Psoas muscle (tissue), 8 donors: ENCODE results near the gene CCL20. TPM values are rescaled to one million over a fixed set of nuclear protein-coding genes. Genes with fewer than 3 reads are reported as not detected.

Experiments
- ATAC-seq, 4 donors: fragments of 200-7000 bp; cut with Tn5 transposase; one replicate each; pipeline ENCODE4 v1.9.1; 2020; ENCODE audit warnings: moderate library complexity in 3 of 4, mild to moderate bottlenecking in 2 of 4
- DNase-seq, 2 donors: peaks; one replicate each; pipeline ENCODE4 v3.0.0-alpha.2; 2020
- H3K27ac ChIP-seq: fragments of 200-600 bp; one replicate; pipeline ENCODE4 v1.8.0; 2022
- H3K27me3 ChIP-seq, 3 donors: fragments of 200-600 bp in 1 of 3; one replicate each; pipeline versions ENCODE4 v1.6.1 to v1.8.0; 2013 to 2022; ENCODE audit warnings: low read length in 2 of 3, mild to moderate bottlenecking in 2 of 3, moderate library complexity in 1 of 3; ENCODE audit not compliant: insufficient read depth in 3 of 3
- H3K36me3 ChIP-seq, 2 donors: fragments of 200-600 bp in 1 of 2; one replicate each; pipeline versions ENCODE4 v1.6.1 to v1.8.0; 2013 to 2022; ENCODE audit warnings: low read depth in 1 of 2, mild to moderate bottlenecking in 1 of 2, moderate library complexity in 1 of 2; ENCODE audit not compliant: insufficient read depth in 1 of 2
- H3K4me1 ChIP-seq: fragments of 200-600 bp; one replicate; pipeline ENCODE4 v1.8.0; 2022
- H3K4me3 ChIP-seq: fragments of 200-600 bp; one replicate; pipeline ENCODE4 v1.8.0; 2022; ENCODE audit warnings: mild to moderate bottlenecking
- H3K9me3 ChIP-seq: fragments of 200-600 bp; one replicate; pipeline ENCODE4 v1.8.0; 2022
- CTCF ChIP-seq: fragments of 200-600 bp; IDR thresholded peaks from one replicate; pipeline ENCODE4 v1.8.0; 2022; ENCODE audit warnings: antibody characterized with exemption
- WGBS, 3 donors: extraction: QIAGEN DNeasy Blood & Tissue Kit; methylation state at CpG; one replicate each; pipeline versions ENCODE4 v1.1.6 to v1.1.7; 2013; 5-methylcytosine and 5-hydroxymethylcytosine counted together
- intact Hi-C, 2 donors: fragments of 100-400 bp; cut with DNase I; formaldehyde crosslinking; loops; one replicate each; pipeline versions ENCODE4 v1.11.0 to v1.14.2; 2022
- polyA plus RNA-seq, 3 donors: library from polyadenylated mRNA; stranded (reverse); fragments of 200-250 nt; gene quantifications; one replicate each; pipeline ENCODE4 v1.2.3, GENCODE V29; 2013
- total RNA-seq, 4 donors: library from RNA; stranded (reverse); fragmentation: NEBNext Ultra II Directional in 2 of 4; extraction: Animal tissue kit (Norgen Biotek cat#: 25700) in 2 of 4; gene quantifications; one replicate each; pipeline versions ENCODE4 v1.2.1 to v1.2.4, GENCODE V29; 2021 to 2023
- donor health status: healthy with polysubstance abuse.
- donor health status: DM: no; HTN: no; CAD: no; lungs with moderate emphysema.
- donor health status: Bipolar disorder and iron deficiency.
- donor health status: healthy.
- donor health status: DM: yes; HTN: yes; CAD: no.
- donor health status: DM: no; HTN: no; CAD: no.
- donor health status: DM: no; HTN: no; CAD: no.
- donor health status: DM: yes; HTN: yes; CAD: no.

Gene CCL20
- total and polyA plus RNA-seq, 7 donors = 0.18 to 0.92 (median 0.48) TPM; not detected in 3

GRCh38 chr2:227862741-227863588 is 49.3 kb downstream of the CCL20 start:
- WGBS, 3 donors = 47 to 73% (median 60%) methylated on average over 7 of the region's 7 CpGs
- H3K4me1 ChIP-seq = no peaks in the 10 kb centered on the region
- intact Hi-C loops = no loop called here
- TF ChIP-seq CTCF = no peak
- DNase-seq (peak; percentile 34 to 60), ATAC-seq (peak; percentile 17 to 55 (median 50))
- no peak overlapping the region for H3K27ac ChIP-seq
- no peaks in the 10 kb centered on the region for H3K9me3 ChIP-seq
- no peaks in the 10 kb centered on the region for H3K36me3 ChIP-seq
- peaks cover 0 to 2% (median 0%) of the 10 kb centered on the region in 3 donors for H3K27me3 ChIP-seq
- H3K4me3 ChIP-seq = no peak overlapping the region

- no peak for DNase-seq
- no peak for TF ChIP-seq CTCF
- Histone ChIP-seq H3K9me3 (no peaks in the 10 kb centered on the region), H3K27me3 (peaks cover 0 to 2% (median 0%) of the 10 kb centered on the region in 3 donors), H3K36me3 (no peaks in the 10 kb centered on the region), H3K4me1 (no peaks in the 10 kb centered on the region), H3K4me3 (no peak overlapping the region), H3K27ac (no peak overlapping the region)
- intact Hi-C loops = no loop called here
- peak in 1 of 4 donors; percentile 50 for ATAC-seq
- 20 to 51% (median 33%) methylated on average over 9 of the region's 9 CpGs for WGBS, 3 donors
Observed at GRCh38 chr2:227864161-227864756, 50.6 kb downstream of the CCL20 start.

GRCh38 chr2:227865291-227865690 is 51.6 kb downstream of the CCL20 start:
- no peak for DNase-seq
- WGBS, 3 donors = 61 to 78% (median 72%) methylated on average over 4 of the region's 4 CpGs
- no peaks in the 10 kb centered on the region for H3K36me3 ChIP-seq
- peaks cover 0 to 2% (median 0%) of the 10 kb centered on the region in 3 donors for H3K27me3 ChIP-seq
- H3K4me3 ChIP-seq = no peak overlapping the region
- intact Hi-C loops = no loop called here
- no peaks in the 10 kb centered on the region for H3K9me3 ChIP-seq
- H3K4me1 ChIP-seq = no peaks in the 10 kb centered on the region
- ATAC-seq = no peak
- H3K27ac ChIP-seq = no peak overlapping the region
- TF ChIP-seq CTCF = no peak

Other genes with a start within 250 kb of the CCL20 start
- not detected for gene SCYGR2, start 214.9 kb upstream of the CCL20 start, total RNA-seq
- gene SCYGR2, start 214.9 kb upstream of the CCL20 start, polyA plus RNA-seq = not detected
- not detected for gene SCYGR3, start 199.0 kb upstream of the CCL20 start, total RNA-seq
- not detected for gene SCYGR3, start 199.0 kb upstream of the CCL20 start, polyA plus RNA-seq
- gene SCYGR4, start 196.3 kb upstream of the CCL20 start, total RNA-seq = not detected
- gene SCYGR4, start 196.3 kb upstream of the CCL20 start, polyA plus RNA-seq = not detected
- not detected for gene SCYGR5, start 147.0 kb upstream of the CCL20 start, total RNA-seq
- gene SCYGR5, start 147.0 kb upstream of the CCL20 start, polyA plus RNA-seq = not detected
- under 1 TPM in 3 of 4 donors, not detected in 1; 0.11 to 0.69 (median 0.46) TPM for gene SLC19A3, start 95.8 kb upstream of the CCL20 start, total RNA-seq
- gene SLC19A3, start 95.8 kb upstream of the CCL20 start, polyA plus RNA-seq = under 1 TPM; 0.27 to 0.38 (median 0.31) TPM
- not detected for gene SCYGR6, start 89.1 kb upstream of the CCL20 start, total RNA-seq
- not detected for gene SCYGR6, start 89.1 kb upstream of the CCL20 start, polyA plus RNA-seq
- gene SCYGR7, start 85.5 kb upstream of the CCL20 start, total RNA-seq = not detected
- not detected for gene SCYGR7, start 85.5 kb upstream of the CCL20 start, polyA plus RNA-seq
- not detected for gene SCYGR8, start 67.9 kb upstream of the CCL20 start, total RNA-seq
- gene SCYGR8, start 67.9 kb upstream of the CCL20 start, polyA plus RNA-seq = not detected
- gene DAW1, start 57.8 kb downstream of the CCL20 start, total RNA-seq = not detected
- under 1 TPM in 2 of 3 donors, not detected in 1; 0.03 to 0.21 TPM for gene DAW1, start 57.8 kb downstream of the CCL20 start, polyA plus RNA-seq